ENCODE measurements around the gene SNX27. TPM values are rescaled to one million over a fixed set of nuclear protein-coding genes. Genes with fewer than 3 reads are reported as not detected.

SNX27 gene
- total and polyA plus RNA-seq, 2 donors (not counting 3 experiments of a cell fraction or from before 2014, with no cell fraction given) = 8.1 to 24.9 TPM

GRCh38 chr1:151583796-151584195 lies 28.1 kb upstream of the SNX27 start:
- FAIRE-seq = no peak
- POLR2A ChIA-PET = no interaction called here

DNA sequence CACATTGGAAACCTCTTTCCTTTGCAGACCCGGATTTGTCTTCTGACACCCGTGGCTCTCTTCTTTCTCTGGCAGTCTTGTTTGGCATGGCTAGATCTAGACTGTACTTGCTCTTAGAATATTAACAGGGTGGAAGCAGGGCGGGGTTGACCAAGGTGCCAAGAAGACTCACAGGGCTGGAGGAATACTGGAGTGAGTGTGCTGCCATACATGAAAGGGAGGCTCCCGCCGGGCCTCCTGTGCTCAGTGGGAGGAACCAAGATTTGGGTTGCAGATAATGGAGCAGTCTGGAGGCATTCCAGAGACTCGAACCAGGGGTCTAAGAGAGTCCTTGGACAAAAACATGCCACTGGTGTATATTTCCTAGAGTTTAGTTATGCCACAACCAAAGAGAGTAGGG lies 27.6 kb upstream of the SNX27 start:
- TF ChIP-seq JUN (IDR thresholded peaks at IDR 0.05; ENCODE audit: borderline replicate concordance, insufficient read depth, insufficient read length, low read depth) (no peak), POLR2AphosphoS5 (IDR thresholded peaks at IDR 0.05; ENCODE audit: insufficient read depth, low read depth, low read length) (no peak), POLR2A (IDR thresholded peaks at IDR 0.05; ENCODE audit: low read depth, low read length) (no peak), EZH2 (IDR thresholded peaks at IDR 0.05; ENCODE audit: borderline replicate concordance, low read depth, low read length, severe bottlenecking) (no peak), FOS (IDR thresholded peaks at IDR 0.05; ENCODE audit: borderline replicate concordance, insufficient read depth, low read length) (no peak), MYC (IDR thresholded peaks at IDR 0.05; ENCODE audit: low read depth, low read length) (no peak), GATA2 (IDR thresholded peaks at IDR 0.05; ENCODE audit: insufficient read depth, insufficient read length, low read depth, low read length) (no peak)
- TF ChIP-seq, protein P1, sequence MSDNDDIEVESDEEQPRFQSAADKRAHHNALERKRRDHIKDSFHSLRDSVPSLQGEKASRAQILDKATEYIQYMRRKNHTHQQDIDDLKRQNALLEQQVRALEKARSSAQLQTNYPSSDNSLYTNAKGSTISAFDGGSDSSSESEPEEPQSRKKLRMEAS (IDR thresholded peaks at IDR 0.05; ENCODE audit: insufficient read depth, insufficient read length) = no peak
- TF ChIP-seq, protein P2, sequence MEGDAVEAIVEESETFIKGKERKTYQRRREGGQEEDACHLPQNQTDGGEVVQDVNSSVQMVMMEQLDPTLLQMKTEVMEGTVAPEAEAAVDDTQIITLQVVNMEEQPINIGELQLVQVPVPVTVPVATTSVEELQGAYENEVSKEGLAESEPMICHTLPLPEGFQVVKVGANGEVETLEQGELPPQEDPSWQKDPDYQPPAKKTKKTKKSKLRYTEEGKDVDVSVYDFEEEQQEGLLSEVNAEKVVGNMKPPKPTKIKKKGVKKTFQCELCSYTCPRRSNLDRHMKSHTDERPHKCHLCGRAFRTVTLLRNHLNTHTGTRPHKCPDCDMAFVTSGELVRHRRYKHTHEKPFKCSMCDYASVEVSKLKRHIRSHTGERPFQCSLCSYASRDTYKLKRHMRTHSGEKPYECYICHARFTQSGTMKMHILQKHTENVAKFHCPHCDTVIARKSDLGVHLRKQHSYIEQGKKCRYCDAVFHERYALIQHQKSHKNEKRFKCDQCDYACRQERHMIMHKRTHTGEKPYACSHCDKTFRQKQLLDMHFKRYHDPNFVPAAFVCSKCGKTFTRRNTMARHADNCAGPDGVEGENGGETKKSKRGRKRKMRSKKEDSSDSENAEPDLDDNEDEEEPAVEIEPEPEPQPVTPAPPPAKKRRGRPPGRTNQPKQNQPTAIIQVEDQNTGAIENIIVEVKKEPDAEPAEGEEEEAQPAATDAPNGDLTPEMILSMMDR (IDR thresholded peaks at IDR 0.05; ENCODE audit: extremely low read depth in 1 of 2, insufficient read depth in 1 of 2, low read depth in 1 of 2, low read length in 2 of 2) = no peak
- H3K27ac ChIP-seq (ENCODE audit: insufficient read depth, low read depth, low read length) = no peak overlapping the region
- FAIRE-seq (no peak), DNase-seq (ENCODE audit: low read depth, low spot score) (no peak)
- no peaks in the 10 kb centered on the region for H3K79me2 ChIP-seq (ENCODE audit: control insufficient read depth, insufficient read depth, low read length)
- no peaks in the 10 kb centered on the region for H3K36me3 ChIP-seq (ENCODE audit: control insufficient read depth in 2 of 2, extremely low read depth in 1 of 2, insufficient read depth in 2 of 2, low read length in 2 of 2)
- ChIA-PET CTCF (no interaction called here), POLR2A (no interaction called here)
- no peak overlapping the region for H3K4me3 ChIP-seq (replicated peaks in 1 of 3; ENCODE audit: insufficient read depth in 1 of 3, low read depth in 1 of 3, low read length in 3 of 3)
- no peaks in the 10 kb centered on the region for H3K4me1 ChIP-seq (ENCODE audit: control insufficient read depth, extremely low read depth, insufficient read depth, low read length)
- H3K9me1 ChIP-seq (replicated peaks; ENCODE audit: control insufficient read depth, extremely low read depth, insufficient read depth, low read length) = no peaks in the 10 kb centered on the region
- no peaks in the 10 kb centered on the region for H4K20me1 ChIP-seq (replicated peaks; ENCODE audit: control insufficient read depth, extremely low read depth, insufficient read depth, low read length)
- H3K27me3 ChIP-seq (ENCODE audit: control insufficient read depth in 2 of 2, insufficient read depth in 2 of 2, low read length in 2 of 2) = no peaks in the 10 kb centered on the region
- H3K9ac ChIP-seq (replicated peaks; ENCODE audit: extremely low read depth, insufficient read depth, low read length) = no peak overlapping the region
- no peaks in the 10 kb centered on the region for H3K9me3 ChIP-seq (replicated peaks; ENCODE audit: control insufficient read depth, insufficient read depth, low read length)
- BruUV-seq (replicated peaks) = no TSS peak
- dilution Hi-C loops (cut with MboI; ENCODE audit: extremely low pct_ligation_motif_present, low sequenced_read_pairs) = no loop called here
- intact Hi-C loops (cut with micrococcal nuclease) = no loop called here
- no peak overlapping the region for H2AFZ ChIP-seq (ENCODE audit: low read depth, low read length)
- H3K4me2 ChIP-seq (ENCODE audit: insufficient read depth, low read length) = no peak overlapping the region

More at GRCh38 chr1:151583796-151584195, 28.1 kb upstream of the SNX27 start:
- no peaks in the 10 kb centered on the region for H3K79me2 ChIP-seq (ENCODE audit: control insufficient read depth, insufficient read depth, low read length)
- no peaks in the 10 kb centered on the region for H3K9me1 ChIP-seq (replicated peaks; ENCODE audit: control insufficient read depth, extremely low read depth, insufficient read depth, low read length)
- TF ChIP-seq, protein P2 (IDR thresholded peaks at IDR 0.05; ENCODE audit: extremely low read depth in 1 of 2, insufficient read depth in 1 of 2, low read depth in 1 of 2, low read length in 2 of 2) = no peak
- TF ChIP-seq JUN (IDR thresholded peaks at IDR 0.05; ENCODE audit: borderline replicate concordance, insufficient read depth, insufficient read length, low read depth) = no peak
- no peak for TF ChIP-seq POLR2A (IDR thresholded peaks at IDR 0.05; ENCODE audit: low read depth, low read length)
- TF ChIP-seq EZH2 (IDR thresholded peaks at IDR 0.05; ENCODE audit: borderline replicate concordance, low read depth, low read length, severe bottlenecking) = no peak
- TF ChIP-seq, protein P1 (IDR thresholded peaks at IDR 0.05; ENCODE audit: insufficient read depth, insufficient read length) = no peak
- TF ChIP-seq MYC (IDR thresholded peaks at IDR 0.05; ENCODE audit: low read depth, low read length) = no peak
- no peak for DNase-seq (ENCODE audit: low read depth, low spot score)
- no peaks in the 10 kb centered on the region for H3K36me3 ChIP-seq (ENCODE audit: control insufficient read depth in 2 of 2, extremely low read depth in 1 of 2, insufficient read depth in 2 of 2, low read length in 2 of 2)
- H3K4me1 ChIP-seq (ENCODE audit: control insufficient read depth, extremely low read depth, insufficient read depth, low read length) = no peaks in the 10 kb centered on the region
- H3K4me2 ChIP-seq (ENCODE audit: insufficient read depth, low read length) = no peak overlapping the region
- H3K27me3 ChIP-seq (ENCODE audit: control insufficient read depth in 2 of 2, insufficient read depth in 2 of 2, low read length in 2 of 2) = no peaks in the 10 kb centered on the region
- CTCF ChIA-PET = no interaction called here
- intact Hi-C loops (cut with micrococcal nuclease) = no loop called here
- no TSS peak for BruUV-seq (replicated peaks)
- dilution Hi-C loops (cut with MboI; ENCODE audit: extremely low pct_ligation_motif_present, low sequenced_read_pairs) = no loop called here
- H4K20me1 ChIP-seq (replicated peaks; ENCODE audit: control insufficient read depth, extremely low read depth, insufficient read depth, low read length) = no peaks in the 10 kb centered on the region
- H3K9me3 ChIP-seq (replicated peaks; ENCODE audit: control insufficient read depth, insufficient read depth, low read length) = no peaks in the 10 kb centered on the region
- H3K4me3 ChIP-seq (replicated peaks in 1 of 3; ENCODE audit: insufficient read depth in 1 of 3, low read depth in 1 of 3, low read length in 3 of 3) = no peak overlapping the region
- H3K27ac ChIP-seq (ENCODE audit: insufficient read depth, low read depth, low read length) = no peak overlapping the region
- no peak overlapping the region for H2AFZ ChIP-seq (ENCODE audit: low read depth, low read length)
- H3K9ac ChIP-seq (replicated peaks; ENCODE audit: extremely low read depth, insufficient read depth, low read length) = no peak overlapping the region

Measured in endothelial cell of umbilical vein (primary cell).